Mucosa of gallbladder (tissue), 1 donor: ENCODE measurements around the gene ELMO2. TPM values are rescaled to one million over a fixed set of nuclear protein-coding genes. Genes with fewer than 3 reads are reported as not detected.
A peak's percentile ranks its signal among the peaks of the same experiment; 100 is the strongest.

Source experiments
- DNase-seq: peaks from one replicate; pipeline ENCODE4 v3.0.0-alpha.2; 2020; ENCODE audit warnings: low spot score
- total RNA-seq: library from RNA; stranded (reverse); gene quantifications from one replicate; pipeline ENCODE4 v1.2.1, GENCODE V29; 2021
- donor health status: DM: no; HTN: no; CAD: no.

Gene ELMO2, protein sequence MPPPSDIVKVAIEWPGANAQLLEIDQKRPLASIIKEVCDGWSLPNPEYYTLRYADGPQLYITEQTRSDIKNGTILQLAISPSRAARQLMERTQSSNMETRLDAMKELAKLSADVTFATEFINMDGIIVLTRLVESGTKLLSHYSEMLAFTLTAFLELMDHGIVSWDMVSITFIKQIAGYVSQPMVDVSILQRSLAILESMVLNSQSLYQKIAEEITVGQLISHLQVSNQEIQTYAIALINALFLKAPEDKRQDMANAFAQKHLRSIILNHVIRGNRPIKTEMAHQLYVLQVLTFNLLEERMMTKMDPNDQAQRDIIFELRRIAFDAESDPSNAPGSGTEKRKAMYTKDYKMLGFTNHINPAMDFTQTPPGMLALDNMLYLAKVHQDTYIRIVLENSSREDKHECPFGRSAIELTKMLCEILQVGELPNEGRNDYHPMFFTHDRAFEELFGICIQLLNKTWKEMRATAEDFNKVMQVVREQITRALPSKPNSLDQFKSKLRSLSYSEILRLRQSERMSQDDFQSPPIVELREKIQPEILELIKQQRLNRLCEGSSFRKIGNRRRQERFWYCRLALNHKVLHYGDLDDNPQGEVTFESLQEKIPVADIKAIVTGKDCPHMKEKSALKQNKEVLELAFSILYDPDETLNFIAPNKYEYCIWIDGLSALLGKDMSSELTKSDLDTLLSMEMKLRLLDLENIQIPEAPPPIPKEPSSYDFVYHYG
- 33.3 TPM for total RNA-seq

DNA sequence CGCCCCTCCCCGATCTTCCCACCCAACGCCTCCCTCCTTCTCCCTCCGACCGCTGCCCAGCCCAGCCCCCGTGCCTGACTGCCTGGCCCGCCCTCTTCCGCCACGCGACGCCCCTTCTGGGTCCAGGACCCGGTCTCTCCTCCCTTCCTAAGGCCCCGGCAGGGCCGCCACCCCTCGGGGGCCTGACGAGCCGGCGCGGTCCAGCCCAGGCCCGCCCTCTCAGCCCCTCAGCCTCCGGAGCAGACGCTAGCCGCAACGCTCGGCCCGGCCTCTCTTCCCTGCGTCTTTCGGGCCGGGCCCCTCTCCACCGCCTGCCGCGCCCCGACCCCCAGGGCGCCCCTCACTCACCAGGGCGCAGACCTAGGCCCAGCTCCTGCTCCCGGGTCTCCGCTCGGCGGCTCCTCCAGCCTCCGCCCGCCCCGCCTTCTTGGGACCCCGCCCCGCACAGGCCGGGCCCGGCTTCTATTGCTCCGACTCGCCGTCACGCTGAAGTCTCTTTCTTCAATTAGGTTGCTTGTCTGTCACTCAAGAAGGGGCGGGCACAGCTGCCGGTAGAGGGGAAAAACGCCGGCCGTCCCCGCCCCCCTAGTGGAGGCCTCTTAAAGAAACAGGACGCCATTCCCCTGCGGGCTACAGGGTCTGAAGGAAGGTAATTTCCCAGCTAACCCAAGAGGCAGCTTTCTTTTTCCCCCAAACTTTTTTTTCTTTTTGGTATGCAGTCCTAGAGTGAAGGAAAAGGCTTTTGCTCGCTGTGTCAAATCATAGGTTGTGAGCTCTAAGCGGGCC lies at the start of gene ELMO2:
ELMO2 (minus strand) TSS at position 416 of the 786 bp plus-strand sequence. CDS start 12,133 bp downstream, outside the sequence.
- peak; percentile 97 for DNase-seq

DNA sequence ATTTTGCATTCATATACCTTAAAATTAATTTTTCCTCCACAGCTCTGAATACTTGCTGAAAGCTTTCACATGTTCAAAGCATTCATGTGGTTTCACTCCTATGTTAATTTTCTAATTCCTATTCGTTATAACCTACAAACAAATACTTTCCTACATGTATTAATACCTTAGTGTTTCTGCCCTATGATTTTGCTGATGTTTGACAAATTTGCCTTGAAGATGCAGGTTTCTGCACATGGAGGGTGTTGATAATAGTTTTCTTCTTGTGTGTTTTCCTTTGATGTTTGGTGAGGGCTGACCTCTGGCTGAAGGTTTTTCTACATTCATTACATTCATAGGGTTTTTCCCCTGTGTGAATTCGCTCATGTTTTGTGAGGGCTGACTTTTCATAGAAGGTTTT lies 49.3 kb upstream of the ELMO2 start:
- no peak for DNase-seq

DNA sequence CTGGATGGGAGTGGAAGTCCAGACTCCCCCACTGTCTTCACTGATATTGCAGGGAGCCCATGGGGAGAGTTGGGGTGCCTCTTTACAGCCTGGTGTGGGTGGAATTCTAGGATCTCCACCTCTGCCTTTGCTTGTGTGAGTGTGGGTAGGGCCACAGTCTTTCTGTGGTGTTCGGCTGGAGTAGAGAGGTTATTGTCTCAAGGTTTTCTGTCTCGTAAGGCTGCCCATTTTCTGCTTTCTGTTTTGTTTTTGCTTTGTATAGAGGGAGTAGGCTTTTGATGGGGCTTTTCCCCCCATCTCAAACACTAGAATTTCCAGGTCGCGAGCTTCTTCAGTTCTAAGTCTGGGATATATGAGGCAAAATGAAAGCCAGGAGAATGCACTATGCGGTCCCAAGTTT lies 40.4 kb upstream of the ELMO2 start:
- DNase-seq: no peak

DNA sequence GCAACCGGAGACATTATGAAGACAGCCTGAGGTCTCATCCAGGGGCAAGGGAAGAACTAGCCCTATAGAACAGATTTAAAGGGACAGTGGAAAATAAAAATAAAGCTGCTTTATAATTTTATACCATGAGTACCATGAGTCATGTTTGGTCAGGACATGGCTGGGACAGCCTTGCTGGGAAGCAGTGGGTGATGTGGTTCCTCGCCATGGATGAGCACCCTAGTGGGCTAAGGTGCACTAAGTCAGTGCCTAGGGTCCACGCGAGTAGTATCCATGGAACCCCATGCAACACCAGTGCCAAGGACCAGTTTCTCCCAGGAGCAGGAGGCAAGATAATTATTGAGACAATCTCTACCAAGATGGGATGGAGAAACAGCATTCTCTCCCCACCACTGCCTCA lies 33.4 kb upstream of the ELMO2 start:
- no peak for DNase-seq

DNA sequence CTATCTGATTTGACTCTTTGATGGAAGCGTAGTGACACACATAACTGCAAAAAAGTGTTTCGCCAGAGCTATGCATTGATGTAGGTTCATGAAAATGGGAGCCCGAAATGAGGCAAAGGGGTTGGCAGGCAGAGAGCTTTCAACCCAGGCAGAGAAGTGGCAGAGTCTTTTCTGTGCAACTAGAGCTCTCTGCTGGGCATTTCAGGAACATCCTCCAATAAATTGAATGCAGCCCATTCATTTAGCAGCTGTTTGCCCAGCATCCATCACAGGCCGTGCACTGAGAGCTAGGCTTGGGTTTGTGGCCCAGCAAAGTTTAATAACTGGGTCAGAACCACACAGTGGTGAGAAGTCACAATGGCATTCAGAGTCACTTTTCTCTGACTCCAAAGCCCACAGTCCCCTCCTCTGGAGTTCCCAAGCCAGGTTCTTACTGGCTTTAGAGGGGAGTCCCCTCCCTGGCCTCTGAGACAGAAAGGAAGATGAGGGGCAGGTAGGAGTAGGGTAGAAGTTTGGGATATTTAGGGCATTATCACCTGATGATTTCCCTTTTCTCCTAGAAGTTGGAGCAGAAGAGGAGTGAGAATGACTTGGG lies 31.8 kb upstream of the ELMO2 start:
- DNase-seq: no peak

DNA sequence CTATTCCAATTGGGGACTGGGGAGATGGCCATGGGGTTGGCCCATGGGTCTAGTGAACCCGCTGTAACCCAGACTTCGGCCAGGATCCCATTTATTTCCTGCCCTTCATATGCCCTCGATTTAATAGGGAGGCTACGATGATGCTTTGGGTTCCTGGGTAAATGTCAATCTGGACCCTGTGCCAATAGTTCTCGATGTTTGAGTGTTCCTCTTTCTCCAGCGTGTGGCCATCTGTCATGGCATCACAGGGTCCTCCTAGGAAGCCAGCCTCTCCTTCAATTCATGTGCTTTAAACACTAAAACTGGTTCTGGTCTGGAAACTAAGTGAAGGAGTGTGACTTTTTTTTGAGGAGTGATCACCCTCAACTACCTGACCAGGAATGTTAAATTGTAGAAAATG lies 28.7 kb upstream of the ELMO2 start:
- DNase-seq: no peak

DNA sequence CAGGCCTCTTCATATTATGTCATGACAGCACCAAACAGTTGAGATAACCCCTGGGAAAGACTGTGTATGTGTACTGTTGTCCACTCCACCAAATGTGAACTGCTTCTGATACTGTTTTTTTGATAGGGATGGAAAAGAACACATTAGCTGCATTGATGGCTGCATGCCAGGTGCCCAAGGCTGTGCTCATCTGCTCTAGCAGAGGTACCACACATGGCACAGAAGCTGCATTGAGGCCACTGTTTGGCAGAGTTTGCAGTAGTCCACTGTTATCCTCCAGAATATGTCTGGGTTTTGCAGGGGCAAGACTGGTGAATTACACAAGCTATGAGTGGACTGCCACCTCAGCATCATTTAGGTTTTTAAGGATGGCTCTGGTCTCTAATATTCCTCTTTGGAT lies 28.2 kb upstream of the ELMO2 start:
- no peak for DNase-seq

DNA sequence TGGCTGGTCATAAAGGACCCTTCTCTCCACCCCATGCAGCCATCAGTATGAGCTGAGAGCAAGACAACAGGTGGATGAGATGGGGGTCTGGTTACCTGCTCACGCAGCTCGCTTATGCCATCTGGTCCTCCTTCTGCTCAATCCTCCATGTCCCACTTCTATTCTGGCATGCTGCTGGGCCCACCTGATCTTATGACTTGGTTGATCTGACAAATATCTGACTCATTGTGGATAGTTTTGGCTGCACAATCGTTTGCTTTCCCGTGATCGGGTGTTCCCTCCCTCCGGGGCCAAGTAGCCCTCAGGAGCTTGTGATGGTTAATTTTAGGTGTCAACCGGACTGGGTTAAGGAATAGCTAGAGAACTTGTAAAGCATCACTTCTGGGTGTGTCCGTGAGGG lies 26.6 kb upstream of the ELMO2 start:
- no peak for DNase-seq

DNA sequence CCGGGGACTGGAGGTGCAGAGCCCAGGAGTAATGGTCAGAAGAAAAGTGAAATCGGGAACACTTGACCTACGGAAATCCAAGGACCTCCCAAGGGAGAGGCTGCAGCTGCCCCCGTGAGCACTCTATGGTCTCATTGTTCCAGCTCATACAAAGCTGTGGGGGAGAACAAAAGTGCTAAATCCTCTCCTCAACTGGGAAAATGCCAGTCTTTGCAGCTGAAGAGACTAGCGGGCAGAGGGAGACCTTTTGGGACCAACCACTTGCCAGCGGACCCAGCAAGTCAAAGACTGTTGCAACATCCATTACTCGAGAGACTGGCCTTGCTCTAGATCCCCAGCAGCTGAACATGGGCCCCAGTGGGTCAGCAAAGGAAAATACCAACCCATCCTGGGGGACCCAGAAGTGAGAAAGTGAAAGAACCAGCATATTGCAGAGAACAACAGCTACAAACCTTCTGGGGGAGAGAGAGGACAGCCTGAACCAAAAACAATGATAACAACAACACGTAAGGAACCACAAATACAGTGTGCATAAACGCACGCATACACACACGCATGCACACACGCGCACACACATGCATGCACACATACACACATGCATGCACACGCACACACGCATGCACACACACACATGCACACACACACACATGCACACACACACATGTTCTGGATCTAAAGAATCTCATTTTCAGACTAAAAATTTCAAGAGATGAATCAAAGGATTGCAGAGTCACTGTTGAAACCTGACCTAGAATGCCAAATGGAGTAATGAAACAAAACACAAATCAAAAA lies 24.7 kb upstream of the ELMO2 start:
- DNase-seq: no peak

DNA sequence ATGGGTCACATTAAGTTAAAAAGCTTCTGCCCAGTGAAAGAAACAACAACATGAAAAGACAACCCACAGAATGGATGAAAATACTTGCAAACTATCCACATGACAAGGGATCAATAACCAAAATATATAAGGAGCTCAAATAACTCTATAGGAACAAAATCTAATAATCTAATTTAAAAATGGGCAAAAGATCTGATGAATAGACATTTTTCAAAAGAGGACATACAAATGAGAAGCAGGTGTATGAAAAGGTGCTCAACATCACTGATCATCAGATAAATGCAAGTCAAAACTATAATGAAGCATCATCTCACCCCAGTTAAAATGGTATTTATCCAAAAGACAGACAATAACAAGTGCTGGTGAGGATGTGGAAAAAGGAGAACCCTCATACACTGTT lies 21.0 kb upstream of the ELMO2 start:
- DNase-seq: no peak

DNA sequence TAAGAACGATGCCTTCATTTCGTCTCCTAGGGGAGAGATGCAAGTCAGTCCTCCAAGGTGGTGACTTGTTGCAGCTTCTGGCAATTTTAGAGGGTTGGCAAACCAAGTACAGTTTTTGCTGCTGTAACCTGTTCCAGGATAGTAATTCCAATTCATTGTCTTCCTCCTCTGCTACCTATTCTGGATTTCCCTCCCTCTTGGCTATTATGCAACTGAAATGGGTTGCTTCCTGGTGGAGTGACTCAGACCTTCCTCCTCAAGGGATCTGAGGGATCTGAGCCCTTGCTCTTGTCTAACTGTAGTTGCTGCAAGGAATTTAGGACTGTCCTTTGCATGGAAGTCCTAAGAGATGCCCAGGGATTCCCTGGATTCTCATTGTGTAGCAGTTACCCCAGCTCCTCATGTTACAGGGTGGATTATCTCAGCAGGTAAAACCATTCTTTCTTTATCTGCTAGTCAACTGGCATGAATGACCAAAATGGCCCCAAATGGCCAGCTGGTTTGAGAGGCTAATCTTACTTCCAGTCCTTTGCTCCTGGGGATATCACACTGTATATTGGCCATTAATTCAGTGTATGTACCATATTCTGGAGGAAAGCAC lies 17.6 kb upstream of the ELMO2 start:
- DNase-seq: no peak

DNA sequence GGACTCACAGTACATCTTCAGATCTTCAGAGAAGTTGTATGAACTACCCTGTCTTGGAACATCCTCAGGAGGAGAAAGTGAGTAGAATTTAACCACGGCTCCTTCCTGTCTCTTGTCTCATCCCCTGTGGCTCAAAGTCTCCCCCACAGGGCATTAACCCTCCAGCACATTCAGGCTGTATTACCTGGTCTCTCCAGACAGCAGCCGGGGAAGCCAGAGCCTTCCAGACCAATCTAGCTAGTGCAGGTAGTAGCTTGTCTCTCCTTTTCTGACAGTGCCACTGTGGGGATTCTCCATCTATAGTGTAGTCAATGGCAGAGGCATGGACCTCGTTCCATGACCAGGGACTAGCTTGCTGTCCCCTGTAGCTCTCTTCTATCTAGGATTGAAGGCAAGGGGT lies 16.9 kb upstream of the ELMO2 start:
- no peak for DNase-seq

DNA sequence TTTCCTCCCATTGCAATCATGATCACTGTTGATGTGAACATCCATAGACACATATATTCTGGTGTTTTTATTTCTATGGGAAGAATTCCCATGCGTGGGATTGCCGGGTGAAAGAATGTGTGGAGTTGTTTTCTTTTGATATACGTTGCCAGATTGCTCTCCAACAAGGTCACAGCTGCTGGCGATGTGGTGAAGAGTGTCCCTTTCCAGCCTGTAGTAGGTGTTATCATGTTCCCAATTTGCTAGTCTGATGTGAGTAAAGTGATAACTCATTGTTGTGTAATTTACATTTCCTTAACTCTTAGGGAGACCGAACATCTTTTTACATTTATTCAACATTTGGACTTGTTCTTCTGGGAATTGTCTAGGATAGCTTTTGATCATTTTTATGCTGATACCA lies 14.5 kb upstream of the ELMO2 start:
- no peak for DNase-seq

DNA sequence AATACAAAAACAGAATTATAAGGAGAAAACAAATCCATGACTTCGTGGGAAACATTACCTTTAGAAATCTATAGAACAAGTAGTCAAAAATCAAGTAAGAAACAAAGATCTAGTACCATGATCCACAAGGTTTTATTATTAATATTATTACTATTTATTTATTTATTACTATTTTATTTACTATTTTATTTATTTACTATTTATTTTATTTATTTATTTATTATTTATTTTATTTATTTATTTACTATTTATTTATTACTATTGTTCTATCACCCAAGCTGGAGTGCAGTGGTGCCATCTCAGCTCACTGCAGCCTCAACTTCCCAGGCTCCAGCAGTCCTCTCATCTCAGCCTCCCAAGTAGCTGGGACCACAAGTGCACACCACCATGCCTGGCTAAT lies 13.5 kb upstream of the ELMO2 start:
- no peak for DNase-seq

DNA sequence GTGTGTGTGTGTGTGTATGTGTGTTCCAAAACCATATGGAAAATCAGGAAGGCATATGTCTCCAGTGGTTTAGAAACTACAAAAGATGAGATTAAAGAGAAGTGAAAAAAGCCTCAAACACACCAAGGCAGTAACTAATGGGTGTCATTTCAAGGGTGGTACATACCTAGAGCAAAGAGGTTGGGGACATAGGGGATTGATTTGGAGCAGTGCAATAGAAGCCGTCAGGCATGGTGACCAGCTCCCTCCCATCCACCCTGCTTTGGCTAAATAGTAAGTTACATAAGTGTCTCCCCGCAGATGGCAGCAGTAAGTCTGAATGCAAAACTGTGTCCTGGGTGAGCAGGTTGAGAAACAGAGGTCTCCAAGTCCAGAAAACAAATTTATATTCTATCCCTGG lies 10.4 kb upstream of the ELMO2 start:
- no peak for DNase-seq

DNA sequence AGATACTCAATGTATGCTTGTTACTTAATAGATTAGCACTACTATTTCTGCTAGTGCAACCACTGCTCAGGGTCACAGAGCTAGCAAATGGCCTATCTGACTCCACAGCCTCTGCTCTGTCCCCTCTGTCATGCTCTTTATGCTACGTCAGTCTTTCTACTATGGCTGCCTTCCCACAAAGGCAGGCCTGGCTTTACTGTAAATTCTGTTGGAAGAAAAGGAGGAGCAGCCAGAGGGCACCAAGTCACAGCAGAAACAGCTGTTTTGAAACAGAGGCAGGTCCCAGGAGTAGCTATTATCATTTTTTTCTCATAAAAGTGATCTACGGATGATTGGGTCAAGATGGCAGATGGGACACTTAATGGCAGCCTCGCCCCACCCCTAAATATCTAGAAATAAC lies 10.0 kb upstream of the ELMO2 start:
- DNase-seq: no peak

DNA sequence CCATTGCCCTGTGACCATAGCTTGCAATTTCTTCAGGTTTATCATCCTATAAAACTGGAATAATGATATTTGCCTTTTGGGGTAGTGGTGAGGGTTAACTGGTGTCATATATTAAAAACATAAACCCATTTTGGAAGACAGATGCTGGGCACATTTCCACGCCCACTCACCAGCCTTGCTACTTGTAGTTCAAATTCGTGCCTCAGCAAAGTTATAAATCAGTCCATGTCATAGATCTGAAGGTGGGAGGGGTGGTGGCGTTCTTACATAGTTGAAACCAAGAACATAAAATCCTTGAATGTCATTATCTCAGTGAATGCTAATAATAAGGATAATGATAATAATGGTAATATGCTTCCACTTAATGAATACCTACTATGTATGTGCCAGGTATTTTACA lies 9.4 kb upstream of the ELMO2 start:
- DNase-seq: no peak

DNA sequence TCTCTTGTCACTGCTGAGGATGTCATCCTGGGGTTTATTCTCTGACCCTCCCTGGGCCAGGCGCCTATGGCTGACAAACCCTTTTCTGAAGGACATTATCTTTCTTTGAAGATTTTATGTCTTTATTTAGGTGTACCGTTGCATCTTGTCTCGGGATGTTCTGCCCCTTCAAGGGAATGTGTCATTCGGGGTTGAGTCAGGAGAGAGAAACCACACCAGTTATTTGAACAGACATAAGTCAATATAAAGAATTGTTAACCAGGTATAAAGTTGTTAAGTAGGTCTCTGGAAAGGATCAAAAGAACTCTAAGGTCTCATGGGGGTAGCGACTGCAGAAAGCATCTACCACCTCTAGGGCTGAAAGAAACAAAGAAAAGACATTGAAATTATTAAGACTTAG lies 8.2 kb upstream of the ELMO2 start:
- DNase-seq: no peak

DNA sequence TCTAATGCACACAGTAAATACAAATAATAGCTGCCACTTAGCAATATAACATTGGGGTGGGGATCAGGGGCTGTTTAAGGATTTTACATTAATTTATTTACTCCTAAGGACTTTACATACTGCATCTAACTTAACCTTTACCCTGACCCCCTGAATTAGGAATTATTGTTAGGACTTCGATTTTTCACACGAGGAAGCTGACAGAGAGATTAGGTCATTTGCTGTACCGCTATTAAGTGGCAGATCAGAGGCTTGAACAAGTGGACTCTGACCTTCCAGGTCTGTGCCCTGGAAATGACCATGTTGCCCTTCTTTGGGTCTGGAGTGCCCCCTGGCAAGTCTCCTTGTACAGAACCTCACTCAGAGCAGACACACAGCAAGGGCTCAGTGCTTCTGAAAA lies 5.2 kb upstream of the ELMO2 start:
- DNase-seq: no peak

DNA sequence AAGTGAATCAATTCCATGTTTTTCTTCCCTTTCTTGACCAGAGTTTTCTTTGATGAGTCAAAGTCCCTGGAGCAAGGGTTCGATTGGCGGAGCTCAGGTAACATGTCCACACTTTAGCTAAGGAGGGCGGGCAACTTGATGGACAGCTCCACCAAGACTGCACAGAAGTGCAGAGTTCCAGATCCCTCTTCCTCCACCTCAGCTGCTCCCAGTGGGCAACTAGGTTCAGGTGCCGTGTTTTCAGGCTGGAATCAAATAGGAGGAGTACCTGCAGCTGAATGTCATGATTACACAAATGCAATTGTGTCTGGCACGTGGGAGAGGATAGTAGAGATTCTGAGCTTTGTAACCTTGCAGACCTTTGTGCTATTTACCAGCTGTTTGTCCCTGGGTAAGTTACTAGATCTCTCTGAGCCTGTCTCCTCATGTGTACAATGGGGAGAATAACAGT lies 1.9 kb upstream of the ELMO2 start:
- no peak for DNase-seq

DNA sequence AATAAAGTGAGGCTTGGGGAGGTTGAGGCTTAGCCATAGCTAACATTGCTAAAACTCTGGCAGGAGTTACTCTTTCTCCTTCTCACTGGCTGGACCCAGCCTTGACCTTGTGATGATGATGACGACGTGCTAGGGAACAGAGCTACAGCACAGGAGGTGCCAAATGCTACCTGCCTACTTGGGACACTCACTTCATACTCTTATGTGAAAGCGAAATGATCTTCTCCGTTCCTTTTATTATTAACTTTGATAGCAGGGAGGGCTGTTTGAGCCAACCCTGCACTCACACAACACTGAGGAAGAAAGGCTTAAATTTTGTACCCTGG lies 1.2 kb upstream of the ELMO2 start:
- no peak for DNase-seq
